Measurements from ENCODE around the gene PPP1CA.

GRCh38 chr11:67396259-67396581, 5.4 kb downstream of the PPP1CA start:
- TF ChIP-seq POLR2AphosphoS5 (IDR thresholded peaks at IDR 0.05; ENCODE audit: low read depth, low read length), result no peak
- no peak for TF ChIP-seq TAF1 (IDR thresholded peaks at IDR 0.05; ENCODE audit: borderline replicate concordance, insufficient read depth, low read length)
- TF ChIP-seq SIN3A (IDR thresholded peaks at IDR 0.05; ENCODE audit: borderline replicate concordance, insufficient read depth, low read length), result no peak

All from PFSK-1 (cell line).